HG03378 (cell line): Measurements from ENCODE around the gene PNP.

ENCODE experiments used
- ATAC-seq: cut with Tn5 transposase; IDR thresholded peaks from one replicate; pipeline ENCODE4 v1.9.1; 2021; ENCODE audit warnings: mild to moderate bottlenecking, moderate library complexity; ENCODE audit not compliant: unreplicated experiment

PNP gene

DNA sequence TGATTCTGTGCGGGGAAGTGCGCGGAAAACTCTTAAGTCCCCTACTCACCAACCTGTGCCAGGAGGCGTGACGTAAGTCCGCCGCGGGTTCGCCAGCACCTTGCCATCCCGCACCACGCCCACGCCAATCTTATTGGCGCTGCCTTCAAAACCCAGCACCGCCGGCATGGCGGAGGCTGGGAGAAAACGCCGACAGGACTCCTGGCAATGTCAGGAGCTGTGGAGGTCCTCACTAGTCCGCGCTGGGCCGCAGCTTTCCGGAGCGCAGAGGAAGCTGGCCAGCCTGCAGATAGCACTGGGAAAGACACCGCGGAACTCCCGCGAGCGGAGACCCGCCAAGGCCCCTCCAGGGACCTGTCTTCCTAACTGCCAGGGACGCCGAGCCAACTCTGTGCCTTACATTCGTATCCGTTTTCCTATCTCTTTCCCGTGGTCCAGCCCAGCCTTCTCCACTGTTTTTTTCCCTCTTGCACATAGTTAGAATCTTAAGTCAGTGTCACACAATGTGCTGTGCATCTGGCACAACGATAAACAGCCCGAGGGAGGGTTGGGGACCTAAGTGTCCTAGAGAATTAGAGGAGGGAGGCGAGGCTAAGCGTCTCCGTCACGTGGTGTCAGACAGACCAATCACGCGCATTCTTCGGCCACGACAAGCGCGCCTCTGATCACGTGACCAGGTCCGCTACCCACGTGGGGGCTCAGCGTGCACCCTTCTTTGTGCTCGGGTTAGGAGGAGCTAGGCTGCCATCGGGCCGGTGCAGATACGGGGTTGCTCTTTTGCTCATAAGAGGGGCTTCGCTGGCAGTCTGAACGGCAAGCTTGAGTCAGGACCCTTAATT lies 14.5 kb upstream of the PNP start, which contains the start of the genes APEX1 and OSGEP:
Gene APEX1, plus strand, starts transcription at position 711 of the 839 bp plus-strand sequence. CDS start 420 bp downstream, outside the sequence.
Gene OSGEP, minus strand, starts transcription at position 297 of the 839 bp plus-strand sequence. Its CDS starts 129 bp downstream, at position 168.
- ATAC-seq, result peak; percentile 78

DNA sequence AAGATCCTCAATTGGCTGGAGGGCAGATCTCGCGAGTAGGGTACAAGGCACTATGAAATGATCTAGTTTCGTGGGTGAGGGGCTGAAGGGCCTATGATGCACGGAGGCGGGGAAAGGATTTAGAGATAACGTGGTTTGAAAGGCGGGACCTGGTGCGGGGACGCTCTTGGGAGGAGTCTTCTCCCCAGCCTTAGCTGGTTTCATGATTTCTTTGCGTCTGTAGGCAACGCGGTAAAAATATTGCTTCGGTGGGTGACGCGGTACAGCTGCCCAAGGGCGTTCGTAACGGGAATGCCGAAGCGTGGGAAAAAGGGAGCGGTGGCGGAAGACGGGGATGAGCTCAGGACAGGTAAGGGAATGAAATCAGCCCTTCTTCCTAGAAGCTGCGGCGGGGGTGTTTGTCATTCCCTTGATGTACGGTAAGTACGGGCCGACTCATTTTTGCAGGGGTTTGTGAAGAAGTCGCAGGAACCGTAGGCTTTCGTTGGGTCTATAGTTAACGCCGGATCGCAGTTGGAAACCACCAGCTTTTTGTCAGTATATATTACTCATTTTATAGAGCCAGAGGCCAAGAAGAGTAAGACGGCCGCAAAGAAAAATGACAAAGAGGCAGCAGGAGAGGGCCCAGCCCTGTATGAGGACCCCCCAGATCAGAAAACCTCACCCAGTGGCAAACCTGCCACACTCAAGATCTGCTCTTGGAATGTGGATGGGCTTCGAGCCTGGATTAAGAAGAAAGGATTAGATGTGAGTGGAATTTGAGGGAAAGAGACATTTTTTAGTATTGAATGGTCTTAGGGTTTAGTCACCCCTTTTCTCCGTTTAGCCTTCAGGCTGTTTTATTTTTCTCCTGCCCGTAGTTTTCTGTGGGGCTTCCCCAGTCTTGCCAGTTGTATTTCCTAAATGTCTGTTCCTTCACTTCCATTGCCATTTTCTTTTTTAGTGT lies 13.6 kb upstream of the PNP start:
- ATAC-seq, result peak; percentile 38

DNA sequence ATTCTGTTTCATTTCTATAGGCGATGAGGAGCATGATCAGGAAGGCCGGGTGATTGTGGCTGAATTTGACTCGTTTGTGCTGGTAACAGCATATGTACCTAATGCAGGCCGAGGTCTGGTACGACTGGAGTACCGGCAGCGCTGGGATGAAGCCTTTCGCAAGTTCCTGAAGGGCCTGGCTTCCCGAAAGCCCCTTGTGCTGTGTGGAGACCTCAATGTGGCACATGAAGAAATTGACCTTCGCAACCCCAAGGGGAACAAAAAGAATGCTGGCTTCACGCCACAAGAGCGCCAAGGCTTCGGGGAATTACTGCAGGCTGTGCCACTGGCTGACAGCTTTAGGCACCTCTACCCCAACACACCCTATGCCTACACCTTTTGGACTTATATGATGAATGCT lies 12.2 kb upstream of the PNP start:
- no peak for ATAC-seq

DNA sequence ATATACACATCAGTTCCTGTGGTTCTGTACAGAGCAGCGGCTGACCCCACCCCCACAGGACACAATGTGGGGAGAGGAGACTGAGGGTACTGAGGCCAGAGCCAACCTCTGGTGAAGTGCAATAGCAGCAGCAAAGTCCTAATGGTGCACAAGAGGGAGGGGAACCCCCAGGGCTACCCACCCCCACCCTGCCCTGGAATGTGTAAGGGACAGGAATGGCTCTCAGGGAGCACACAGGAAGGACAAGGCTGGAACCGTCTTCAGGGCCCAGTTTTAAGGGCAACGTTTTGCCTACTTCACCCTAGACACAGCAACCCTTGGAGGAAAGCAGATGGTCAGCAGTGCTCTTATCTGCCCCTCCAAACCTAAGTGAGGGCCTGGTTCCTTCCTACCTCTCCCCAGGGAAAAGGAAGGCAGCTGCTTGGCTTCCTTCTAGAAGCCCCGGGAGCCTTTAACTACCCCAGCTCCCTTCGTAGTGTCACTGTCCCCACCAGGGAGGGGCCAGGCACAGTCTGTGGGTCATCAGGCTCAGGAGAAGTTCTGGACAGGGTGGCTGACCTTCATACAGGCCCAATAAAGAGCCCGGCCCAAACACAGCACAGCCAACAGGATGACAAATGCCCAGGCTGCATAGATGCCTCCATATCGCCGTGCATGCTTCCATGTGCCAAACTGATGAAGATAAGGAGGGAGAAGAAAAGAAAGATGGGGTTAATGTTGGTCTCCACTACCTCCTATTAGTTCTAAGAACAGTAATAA lies 11.0 kb upstream of the PNP start:
- no peak for ATAC-seq

DNA sequence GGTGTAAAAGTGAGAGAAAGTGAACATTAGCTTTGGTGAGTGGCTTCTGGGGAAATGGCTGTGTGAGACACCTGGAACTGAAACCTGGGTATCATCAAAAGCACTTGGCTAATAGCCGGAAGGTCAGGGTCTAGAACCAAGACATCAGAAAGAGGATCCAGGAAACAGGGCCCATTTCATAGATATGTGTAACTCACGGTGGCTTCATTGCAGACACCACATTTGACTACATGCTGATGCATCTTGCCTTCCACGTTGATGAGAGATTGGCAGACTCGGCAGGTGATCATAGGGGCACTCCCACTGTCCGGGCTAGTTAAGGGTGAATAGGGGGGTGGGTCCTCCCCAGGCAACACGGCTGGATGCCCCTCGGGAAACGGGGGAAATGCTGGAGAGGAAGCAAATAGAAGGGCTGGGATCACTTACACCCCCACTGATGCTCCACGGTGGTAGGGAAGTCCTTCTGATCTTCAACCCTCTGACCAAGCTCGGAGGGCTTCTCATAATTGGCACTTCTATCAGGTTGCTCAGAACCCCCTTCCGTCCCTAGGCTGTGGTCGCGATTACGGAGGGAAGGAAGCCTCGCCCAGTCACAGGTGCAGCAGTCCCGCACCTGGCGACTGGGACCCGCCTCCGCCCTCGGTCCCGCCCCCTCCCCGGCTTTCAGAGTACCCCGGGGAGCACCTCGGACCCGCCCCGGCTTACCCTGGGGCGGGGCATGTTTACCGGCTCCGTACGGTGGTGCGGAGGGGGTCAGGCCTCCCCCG lies 8.6 kb upstream of the PNP start:
- no peak for ATAC-seq

DNA sequence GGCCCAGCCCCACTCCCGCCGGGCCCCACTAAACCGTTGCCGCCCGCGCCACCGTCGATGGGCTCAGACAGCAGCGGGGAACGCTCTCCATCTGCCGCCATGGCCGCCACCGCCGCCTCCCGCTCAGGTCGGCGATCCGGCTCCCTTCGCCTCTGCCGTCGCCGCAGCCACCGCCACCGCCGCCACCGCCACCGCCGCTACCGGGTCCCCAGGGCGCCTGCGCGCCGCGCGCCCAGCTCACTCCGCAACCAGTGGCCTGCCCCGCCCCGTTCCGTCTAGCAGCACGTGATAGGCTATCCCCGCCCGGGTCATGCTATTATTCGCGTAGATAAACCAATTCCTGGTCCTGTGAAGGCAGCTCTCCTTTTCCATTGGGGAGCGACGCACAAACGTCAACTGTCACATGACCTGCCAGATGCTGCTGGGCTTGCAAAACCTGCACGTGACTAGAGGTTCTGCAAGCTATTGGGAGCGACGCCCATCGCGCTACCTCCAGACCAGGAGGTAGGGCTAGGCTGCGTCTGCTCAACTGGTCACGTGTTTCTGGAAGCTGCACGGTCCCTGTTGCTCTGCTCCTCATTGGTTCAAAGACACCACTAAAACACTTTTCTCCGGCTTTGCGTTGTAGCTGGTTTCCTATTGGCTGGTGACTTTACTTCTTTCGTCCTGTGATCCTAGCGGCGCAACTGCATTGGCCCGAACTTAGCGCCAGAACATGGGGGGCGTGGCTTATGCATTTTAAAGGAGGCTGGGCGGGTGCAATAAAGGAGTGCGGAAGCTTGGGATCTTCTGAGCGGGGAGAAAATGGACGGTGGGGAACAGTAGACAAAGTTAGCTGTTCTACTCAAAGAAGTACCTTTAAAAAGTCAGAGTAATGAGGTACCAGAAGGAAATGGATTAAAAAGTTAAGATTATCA lies 7.7 kb upstream of the PNP start, which contains the start of gene PIP4P1:
Gene PIP4P1, minus strand, starts transcription at position 210 of the 917 bp plus-strand sequence. Its CDS starts 109 bp downstream, at position 101.
- peak; percentile 95 for ATAC-seq

DNA sequence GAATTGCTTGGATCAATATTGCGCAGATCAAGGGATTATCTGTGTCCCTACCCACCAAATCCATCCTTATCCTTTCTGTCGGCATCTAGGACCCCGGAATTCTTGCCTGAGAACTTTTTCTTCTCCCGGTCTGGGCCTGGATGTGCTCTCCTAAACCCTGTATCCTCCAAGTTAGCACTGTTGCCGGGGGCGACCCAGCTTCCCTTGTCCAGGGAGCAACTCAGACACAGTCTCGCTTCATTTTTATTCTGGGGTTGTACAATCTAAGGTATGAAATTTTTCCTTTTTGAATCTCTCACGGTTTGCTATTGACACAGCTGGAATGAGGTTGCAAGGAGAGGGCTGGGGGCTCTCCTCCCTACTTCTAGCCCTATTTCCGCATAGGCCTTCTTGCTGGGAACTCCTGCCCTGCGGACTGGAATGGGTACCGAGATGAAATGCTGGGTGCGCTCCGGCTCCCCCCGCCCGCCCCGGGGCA lies 403 bp upstream of the PNP start:
- no peak for ATAC-seq

DNA sequence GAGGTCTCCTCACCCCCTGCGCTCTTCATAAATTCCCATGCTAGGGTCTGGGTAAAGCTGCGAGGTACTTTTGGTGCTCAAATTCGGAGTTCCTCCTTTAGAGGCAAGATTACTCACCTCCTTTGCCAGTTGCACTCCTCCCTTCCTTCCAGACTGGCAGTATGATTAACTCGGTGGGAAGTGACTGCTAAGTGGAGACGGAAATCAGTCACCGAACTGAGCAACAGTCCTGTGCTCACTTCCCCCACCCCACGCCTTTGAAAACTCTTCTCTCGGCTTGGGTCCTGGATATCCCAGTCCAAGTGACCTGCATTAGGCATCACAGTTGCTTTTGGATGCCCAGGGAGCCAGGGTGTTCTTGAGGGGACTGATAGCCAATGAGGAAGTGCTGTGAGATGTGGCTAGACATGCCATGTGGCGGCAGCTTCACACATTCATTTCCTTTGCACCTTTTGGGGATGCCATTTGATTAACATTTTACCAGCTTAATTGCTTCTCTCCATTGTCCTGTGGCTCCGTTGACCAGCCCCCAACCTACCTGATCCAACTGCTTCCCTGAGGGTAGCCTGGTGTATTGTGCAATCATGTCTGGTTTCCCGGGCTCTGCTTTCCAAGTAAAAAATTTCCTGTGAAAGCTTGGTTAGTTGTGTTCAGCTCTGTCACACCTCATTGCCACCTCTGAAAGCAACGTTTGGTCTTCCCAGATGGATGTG lies 840 bp downstream of the PNP start:
- ATAC-seq, result peak; percentile 39

DNA sequence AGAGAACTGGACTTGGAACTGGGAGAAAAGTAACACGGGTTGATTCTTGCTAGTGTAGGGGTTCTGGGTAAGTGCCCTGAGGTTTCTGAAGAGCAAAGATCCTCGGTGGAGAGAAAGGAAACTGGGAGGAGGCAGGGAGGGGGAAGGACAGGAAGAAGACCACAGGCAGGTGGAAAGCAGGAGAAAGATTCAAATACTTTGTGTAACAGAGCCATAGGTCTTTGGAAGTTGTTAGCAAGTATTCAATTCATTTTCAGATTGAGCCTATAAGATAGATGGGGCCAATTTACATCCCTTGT lies 1.3 kb downstream of the PNP start:
- ATAC-seq, result no peak

DNA sequence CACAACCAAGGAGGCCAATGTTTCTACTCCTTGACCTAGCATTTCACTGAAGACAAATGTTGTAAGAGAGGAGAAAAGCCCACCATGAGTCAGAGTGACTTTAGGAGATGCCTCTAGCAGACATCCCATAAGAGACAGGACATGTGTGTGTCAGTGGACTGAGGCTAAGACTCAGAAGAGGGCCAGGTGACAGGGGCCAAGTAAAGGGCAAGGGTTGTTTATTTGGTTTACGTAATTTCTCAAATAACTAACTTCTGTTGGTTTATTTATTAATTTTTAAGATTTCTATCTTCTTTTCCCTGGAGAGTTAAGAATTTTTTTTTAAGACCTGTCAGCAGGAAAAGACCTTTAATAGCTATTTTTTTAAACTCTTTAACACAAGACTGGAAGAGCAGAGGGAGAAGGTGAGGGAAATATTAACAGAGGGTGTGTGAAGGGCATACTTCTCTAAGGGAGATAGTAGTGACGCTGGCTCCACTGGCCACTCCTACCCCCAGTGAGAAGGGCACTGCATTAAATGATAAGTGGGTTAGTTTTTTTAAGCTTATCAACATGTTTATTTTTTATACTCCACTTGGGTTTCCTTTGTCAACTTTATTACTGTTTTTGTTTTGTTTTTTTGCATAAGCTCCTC lies 3.4 kb downstream of the PNP start:
- no peak for ATAC-seq

DNA sequence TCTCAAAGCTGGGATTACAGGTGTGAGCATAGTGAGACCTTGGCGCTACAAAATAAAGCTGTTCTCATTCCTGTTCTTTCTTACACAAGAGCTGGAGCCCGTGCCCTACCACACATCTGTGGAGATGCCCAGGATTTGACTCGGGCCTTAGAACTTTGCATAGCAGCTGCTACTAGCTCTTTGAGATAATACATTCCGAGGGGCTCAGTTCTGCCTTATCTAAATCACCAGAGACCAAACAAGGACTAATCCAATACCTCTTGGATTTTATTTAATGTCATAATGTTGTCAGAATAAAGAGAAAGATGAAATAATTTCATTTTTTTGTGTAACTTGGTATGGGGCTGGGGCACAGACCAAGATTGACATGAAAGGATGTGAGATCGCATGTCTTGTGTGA lies 7.6 kb downstream of the PNP start:
- ATAC-seq, result no peak

DNA sequence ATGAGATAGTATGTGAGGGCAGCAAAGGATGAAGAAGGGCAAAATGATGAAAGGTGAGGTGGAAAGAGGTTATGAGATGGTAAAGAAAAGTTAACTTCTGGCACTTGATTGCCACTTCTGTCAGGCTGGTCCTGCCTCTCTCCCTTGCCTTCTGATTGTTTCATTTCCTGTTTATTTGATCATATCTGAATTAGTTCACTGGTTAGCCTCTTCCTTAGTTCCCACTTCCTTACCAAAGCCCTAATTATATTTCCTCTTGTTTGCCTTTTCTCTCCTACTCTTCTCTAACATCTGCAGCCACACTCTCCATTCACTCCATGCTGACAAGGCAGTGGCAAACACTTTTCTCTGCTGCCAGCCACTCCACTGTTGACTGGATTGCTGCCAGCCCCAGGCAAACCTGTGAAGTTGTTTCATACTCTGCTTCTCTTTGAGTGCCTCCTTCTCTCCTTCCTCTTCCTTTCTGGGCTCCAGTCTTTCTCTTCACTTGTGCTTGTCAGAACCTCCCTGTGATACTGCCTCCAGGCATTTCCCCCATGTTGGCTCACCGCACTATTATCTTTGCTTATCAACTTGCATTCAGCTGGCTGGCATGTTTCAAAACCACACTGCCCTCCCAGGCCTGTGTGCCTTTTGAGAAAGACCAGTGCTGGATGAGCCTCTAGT lies 8.1 kb downstream of the PNP start:
- ATAC-seq, result no peak

DNA sequence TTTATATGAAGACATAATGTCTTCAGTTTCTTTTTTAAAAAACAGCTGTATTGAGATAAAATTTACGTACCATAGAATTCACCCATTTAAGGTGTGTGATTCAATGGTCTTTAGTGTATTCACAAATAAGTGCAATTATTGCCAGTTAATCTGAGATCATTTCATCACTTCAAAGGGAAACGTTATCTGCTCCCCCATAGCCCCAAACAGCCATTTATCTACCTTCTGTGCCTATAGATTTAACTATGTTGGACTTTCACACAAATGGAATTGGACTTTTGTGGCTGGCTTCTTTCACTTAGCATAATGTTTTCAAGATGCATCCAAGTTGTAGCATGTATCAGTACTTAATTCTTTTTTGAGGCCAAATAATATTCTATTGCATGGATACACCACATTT lies 9.7 kb downstream of the PNP start:
- no peak for ATAC-seq

DNA sequence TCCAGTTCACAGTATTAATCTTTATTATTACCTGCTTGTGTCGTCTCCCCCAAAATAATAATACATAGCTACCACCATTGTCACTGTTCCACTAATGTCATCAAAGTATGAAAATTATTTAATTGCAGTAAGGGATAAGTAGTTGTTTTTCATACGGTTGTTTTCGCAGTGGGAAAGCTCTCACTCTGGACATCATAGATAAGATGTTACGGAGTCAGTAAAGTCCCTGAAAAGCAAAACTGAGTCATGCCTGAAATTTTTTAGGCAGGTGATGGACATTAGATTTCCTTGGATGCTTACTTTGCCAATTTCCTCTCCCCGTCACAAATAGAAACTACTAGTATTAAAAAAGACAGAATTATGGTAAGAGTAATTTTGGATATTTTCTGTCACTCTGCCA lies 13.2 kb downstream of the PNP start:
- ATAC-seq, result no peak

DNA sequence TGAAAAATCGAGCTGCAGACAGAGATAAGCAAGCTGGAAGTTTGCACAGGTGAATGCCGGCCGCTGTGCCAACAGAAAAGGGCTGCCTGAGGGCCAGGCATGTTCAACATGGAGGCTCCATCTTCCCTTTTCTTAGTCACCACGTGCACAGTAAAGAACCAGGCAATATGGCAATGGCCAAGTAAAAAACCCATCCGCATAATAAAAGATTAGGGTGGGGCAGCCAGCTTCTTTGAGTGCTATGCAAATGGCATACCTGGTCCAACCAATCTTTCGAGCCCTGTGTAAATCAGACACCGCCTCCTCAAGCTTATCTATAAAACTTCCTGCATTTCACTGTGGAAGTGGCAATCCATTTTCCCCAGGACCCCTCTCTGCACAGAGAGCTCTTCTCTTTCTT lies 16.7 kb downstream of the PNP start:
- ATAC-seq, result no peak

DNA sequence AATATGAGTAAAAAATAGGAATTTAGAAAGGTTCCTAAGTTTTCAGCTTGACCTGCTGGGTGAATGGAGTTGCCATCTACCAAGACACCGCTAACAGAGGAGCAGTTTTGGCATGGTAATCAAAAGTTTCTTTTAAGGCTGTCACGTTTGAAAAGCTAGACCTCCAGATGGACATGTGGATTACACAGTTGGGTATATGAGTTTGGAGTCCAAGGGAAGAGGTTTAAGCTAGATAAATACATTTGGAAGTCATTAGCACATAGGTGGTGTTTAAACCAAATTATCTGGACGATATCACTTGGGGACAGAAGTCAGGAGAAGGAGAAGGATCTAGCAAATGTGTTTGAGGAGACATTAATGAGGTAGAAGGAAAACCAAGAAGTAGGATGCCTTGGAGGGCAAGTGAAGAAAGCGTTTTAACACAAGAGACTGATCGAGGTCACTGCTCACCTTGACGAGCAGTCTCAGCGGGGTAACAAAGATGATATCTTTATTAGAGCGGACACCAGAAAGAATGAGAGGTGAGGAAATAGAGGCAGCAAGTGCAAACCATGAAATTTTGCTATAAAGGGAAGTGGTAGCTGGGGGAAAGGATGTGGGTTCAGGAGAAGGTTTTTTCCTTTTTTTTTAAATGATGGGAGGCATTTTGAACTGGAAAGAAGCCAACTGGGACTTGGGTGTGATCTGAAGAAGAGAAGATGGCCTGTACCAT lies 17.6 kb downstream of the PNP start:
- ATAC-seq, result no peak

DNA sequence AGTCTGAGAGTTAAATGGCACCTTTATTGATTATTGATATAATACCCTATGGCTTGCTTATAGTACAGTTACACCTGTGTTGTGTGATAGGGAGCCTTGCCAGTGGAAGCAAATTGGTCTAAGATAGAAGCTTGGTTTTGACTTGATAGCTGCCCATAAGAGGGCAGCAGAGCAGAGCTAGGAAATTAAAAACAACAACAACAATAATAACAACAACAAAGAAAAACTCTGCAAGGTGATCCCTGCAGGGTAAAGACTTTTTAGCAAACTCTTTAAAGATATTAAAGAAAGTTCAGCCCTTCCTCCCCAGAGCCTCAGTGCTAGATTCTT lies 18.2 kb downstream of the PNP start:
- ATAC-seq, result no peak
